ENCODE results near the gene DNAI1. TPM values are rescaled to one million over a fixed set of nuclear protein-coding genes. Genes with fewer than 3 reads are reported as not detected.
"Not testable (repeated sequence)": the region's sequence is repeated elsewhere in the genome, so short reads cannot be mapped to it uniquely, and the experiment has no call there.

Gene DNAI1
- total RNA-seq, 2 experiments from 2014 or later, result 0.34 TPM; not detected in 1

DNA sequence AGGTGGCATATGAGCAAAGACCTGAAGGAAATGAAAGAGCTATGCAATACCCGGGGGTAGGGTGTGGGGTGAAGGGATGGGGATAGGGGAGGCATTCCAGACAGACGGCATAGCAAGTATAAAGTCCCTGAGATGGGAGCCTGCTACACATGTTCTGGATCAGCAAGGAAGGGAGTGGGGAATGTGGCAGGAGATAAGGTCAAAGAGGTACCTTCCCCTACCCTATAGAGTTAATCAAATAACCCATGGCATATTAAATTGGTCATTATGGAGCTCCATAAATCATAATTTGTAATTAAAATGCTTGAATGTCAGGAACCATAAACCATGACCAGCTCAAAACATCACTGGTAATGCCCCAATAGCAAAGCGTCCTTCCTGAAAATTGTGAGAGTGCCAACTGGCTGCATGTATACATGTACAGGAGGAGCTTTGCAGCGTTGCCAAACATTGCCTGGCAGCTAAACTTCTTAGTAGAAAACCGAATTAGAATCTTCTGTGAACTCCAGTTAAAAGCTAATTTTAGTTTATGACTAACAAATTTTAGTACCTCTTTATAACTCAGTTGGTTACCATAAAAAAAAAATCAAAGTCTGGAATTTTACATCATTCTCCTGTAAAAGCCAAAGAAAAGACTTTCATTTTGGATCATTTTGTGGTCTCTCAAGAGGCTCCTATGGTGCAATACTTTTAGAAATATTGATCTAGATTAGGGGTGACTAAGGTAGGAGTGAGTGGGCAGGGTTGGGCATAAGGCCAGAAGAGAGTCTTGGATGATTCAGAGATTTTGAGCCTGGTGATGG, 4.7 kb downstream of the DNAI1 start:
- Mint-ChIP-seq H3K27ac (no peak overlapping the region), H3K36me3 (ENCODE audit: low read depth) (no peaks in the 10 kb centered on the region), H3K4me3 (no peak overlapping the region), H3K4me1 (peaks cover 18% of the 10 kb centered on the region), H3K9me3 (ENCODE audit: low read depth) (no peaks in the 10 kb centered on the region), H3K27me3 (peaks cover 9% of the 10 kb centered on the region)
- POLR2A ChIA-PET, result interaction anchor here (0.5 to 0.7 kb wide), 3 partner anchors 81 to 645 kb away, joined by 3 read pairs; no protein-coding TSS in a partner anchor
- DNase-seq (peak; percentile 86), ATAC-seq (peak; percentile 85)
- intact Hi-C loops (cut with DNase I, micrococcal nuclease), result no loop called here
- CTCF ChIA-PET, result interaction anchor here (0.6 to 1.8 kb wide), 7 partner anchors 9 to 236 kb away, joined by 3 to 6 read pairs (median 3); no protein-coding TSS in a partner anchor

DNA sequence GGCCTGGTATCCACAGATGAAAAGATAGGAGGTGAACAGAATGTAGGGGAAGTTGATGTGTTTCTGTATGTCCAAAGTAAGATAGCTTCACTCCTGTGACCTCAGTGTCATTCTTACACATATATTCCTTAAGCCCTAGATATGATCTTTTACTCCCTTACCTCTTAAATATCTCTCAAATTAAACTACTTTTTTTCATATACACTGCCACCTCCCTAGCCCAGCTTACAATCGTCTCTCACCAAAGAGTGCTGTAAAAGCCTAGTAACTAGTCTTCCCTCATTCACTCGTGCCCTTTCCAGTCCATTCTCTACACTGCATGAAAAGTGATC, 5.3 kb downstream of the DNAI1 start:
- intact Hi-C loops (cut with DNase I, micrococcal nuclease), result no loop called here
- ChIA-PET CTCF (interaction anchor here (0.6 to 1.8 kb wide), 6 partner anchors 9 to 431 kb away, joined by 3 to 6 read pairs (median 3); no protein-coding TSS in a partner anchor), POLR2A (no interaction called here)
- DNase-seq, result no peak
- Mint-ChIP-seq H3K9me3 (ENCODE audit: low read depth) (no peaks in the 10 kb centered on the region), H3K4me1 (peaks cover 15% of the 10 kb centered on the region), H3K4me3 (no peak overlapping the region), H3K27ac (no peak overlapping the region), H3K36me3 (ENCODE audit: low read depth) (no peaks in the 10 kb centered on the region), H3K27me3 (peaks cover 9% of the 10 kb centered on the region)
- ATAC-seq, result no peak

DNA sequence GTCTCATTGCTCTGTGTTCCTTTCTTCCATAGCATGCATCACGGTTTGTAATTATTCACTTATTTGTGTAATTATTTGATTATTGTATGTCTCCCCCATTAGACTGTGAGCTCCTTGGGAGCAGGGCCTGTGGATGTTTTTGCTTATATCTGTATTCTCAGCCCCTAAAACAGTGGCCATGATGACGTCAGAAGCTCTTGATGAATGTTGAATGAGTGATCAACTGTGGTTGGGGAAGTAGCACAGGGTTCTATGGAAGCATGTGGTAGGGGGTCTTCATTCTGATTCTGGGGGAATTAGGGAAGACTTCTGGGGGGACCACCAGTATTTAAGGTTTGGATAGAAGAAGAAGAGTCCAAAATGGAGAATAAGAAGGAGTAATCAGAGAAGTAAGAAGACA, 6.0 kb downstream of the DNAI1 start:
- intact Hi-C loops (cut with DNase I, micrococcal nuclease), result no loop called here
- ATAC-seq (no peak), DNase-seq (no peak)
- H3K4me1 Mint-ChIP-seq, result peaks cover 12% of the 10 kb centered on the region
- ChIA-PET POLR2A (no interaction called here), CTCF (interaction anchor here (0.6 to 0.7 kb wide), 2 partner anchors 204 to 432 kb away, joined by 3 read pairs; no protein-coding TSS in a partner anchor)
- H3K27me3 Mint-ChIP-seq, result peaks cover 6% of the 10 kb centered on the region
- no peaks in the 10 kb centered on the region for H3K9me3 Mint-ChIP-seq (ENCODE audit: low read depth)
- no peaks in the 10 kb centered on the region for H3K36me3 Mint-ChIP-seq (ENCODE audit: low read depth)
- H3K27ac Mint-ChIP-seq, result no peak overlapping the region
- H3K4me3 Mint-ChIP-seq, result no peak overlapping the region

DNA sequence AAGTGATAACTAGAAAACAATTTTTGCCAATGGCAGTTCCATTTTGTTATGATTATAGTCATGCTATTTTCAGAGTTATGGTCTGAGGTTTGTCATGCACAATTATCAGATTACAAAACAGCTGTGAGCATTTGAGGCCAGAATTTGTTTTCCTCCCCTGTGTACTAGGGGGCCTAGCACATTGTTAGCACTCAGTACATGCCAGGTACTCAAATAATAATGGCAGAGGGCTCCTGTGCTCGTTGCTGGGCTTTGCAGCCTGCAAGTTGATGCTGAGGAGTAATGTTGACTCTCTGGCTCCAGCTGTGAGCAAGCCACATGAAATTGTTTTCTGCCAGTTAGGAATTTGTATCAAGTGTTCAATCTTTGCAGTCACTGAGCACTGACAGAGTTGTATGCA, 6.9 kb downstream of the DNAI1 start:
- ATAC-seq (no peak), DNase-seq (no peak)
- no peaks in the 10 kb centered on the region for H3K9me3 Mint-ChIP-seq (ENCODE audit: low read depth)
- ChIA-PET CTCF (interaction anchor here (1.2 to 1.6 kb wide), 2 partner anchors 30 to 62 kb away, joined by 3 read pairs; no protein-coding TSS in a partner anchor), POLR2A (no interaction called here)
- intact Hi-C loops (cut with DNase I, micrococcal nuclease), result no loop called here
- peaks cover 3% of the 10 kb centered on the region for H3K27me3 Mint-ChIP-seq
- peaks cover 7% of the 10 kb centered on the region for H3K4me1 Mint-ChIP-seq
- H3K27ac Mint-ChIP-seq, result no peak overlapping the region
- H3K36me3 Mint-ChIP-seq (ENCODE audit: low read depth), result no peaks in the 10 kb centered on the region
- no peak overlapping the region for H3K4me3 Mint-ChIP-seq

DNA sequence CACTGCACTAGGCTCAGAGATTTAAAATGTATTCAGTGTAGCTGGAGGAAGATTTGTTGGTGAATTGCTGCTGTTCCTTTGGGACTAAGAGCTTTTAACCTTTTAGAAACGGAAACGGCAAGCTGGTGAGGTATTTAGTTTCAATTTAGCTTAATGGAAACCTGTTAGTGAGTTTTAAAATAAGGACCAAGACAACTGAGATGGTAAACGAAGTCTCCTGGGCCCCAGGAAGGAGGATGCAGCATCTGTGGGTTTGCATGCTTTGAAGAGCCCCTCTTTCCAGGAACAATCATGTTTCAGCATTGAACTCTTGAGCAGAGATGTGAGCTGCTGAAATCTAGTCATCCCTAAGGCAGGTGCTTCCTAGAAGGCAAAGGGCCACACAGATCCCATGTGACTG, 16.5 kb downstream of the DNAI1 start:
- intact Hi-C loops (cut with DNase I, micrococcal nuclease), result no loop called here
- ChIA-PET POLR2A (no interaction called here), CTCF (no interaction called here)
- Mint-ChIP-seq H3K9me3 (ENCODE audit: low read depth) (no peaks in the 10 kb centered on the region), H3K36me3 (ENCODE audit: low read depth) (no peaks in the 10 kb centered on the region), H3K4me3 (no peak overlapping the region), H3K27ac (no peak overlapping the region), H3K4me1 (no peaks in the 10 kb centered on the region), H3K27me3 (peaks cover 10% of the 10 kb centered on the region)
- DNase-seq, result no peak
- ATAC-seq, result no peak

DNA sequence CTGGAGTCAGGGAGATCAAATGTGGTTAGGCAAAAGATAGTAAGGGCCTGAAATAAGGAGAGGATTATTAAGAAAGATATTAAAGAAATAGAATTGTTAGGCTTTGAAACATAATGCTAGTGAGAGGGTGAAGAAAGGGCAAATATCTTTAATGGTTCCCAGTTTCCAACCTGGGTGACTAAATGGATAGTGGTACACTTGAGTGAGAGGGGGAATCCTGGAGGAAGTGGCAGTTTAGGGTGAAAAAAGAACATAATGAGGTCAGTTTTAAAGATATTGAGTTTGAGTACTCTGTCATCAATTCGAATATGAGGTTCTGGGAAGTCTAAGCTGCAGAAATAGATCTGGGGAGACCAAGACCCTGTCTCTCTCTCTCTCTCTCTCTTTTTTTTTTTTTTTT, 18.9 kb downstream of the DNAI1 start:
- H3K36me3 Mint-ChIP-seq (ENCODE audit: low read depth), result no peaks in the 10 kb centered on the region
- H3K9me3 Mint-ChIP-seq (ENCODE audit: low read depth), result no peaks in the 10 kb centered on the region
- CTCF ChIA-PET, result interaction anchor here (1.0 to 1.6 kb wide), 2 partner anchors 22 to 24 kb away, joined by 3 read pairs; no protein-coding TSS in a partner anchor
- no peaks in the 10 kb centered on the region for H3K4me1 Mint-ChIP-seq
- no peak for DNase-seq
- peaks cover 12% of the 10 kb centered on the region for H3K27me3 Mint-ChIP-seq
- intact Hi-C loops (cut with DNase I, micrococcal nuclease), result no loop called here
- no peak overlapping the region for H3K4me3 Mint-ChIP-seq
- no peak overlapping the region for H3K27ac Mint-ChIP-seq
- no peak for ATAC-seq
- POLR2A ChIA-PET, result no interaction called here

DNA sequence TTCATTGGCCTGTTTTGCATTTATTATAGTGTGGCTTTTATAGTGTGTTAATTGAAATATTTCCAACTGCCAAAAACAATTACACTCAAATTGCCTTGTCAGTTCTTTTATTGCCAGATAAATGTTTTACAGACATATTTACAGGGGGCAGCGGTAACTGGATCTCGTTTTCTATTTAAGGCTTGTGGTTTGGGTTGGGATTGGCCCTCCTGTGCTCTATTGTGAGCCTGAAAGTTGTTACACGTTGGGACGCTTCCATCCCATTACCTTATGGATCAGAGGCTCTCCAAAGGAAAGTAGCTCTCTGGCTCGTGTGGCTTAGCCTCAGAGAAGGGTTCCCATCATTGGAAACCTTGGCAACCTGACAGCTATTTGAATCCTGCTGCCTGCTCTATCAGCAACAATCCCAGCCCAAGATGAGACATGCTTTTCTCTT, 20.8 kb downstream of the DNAI1 start:
- H3K9me3 Mint-ChIP-seq (ENCODE audit: low read depth), result no peaks in the 10 kb centered on the region
- H3K4me1 Mint-ChIP-seq, result no peaks in the 10 kb centered on the region
- ChIA-PET POLR2A (interaction anchor here (0.6 kb wide), 1 partner anchor 1150 kb away, joined by 3 read pairs; no protein-coding TSS in a partner anchor), CTCF (interaction anchor here (0.7 kb wide), 1 partner anchor 30 kb away, joined by 3 read pairs; no protein-coding TSS in a partner anchor)
- DNase-seq, result no peak
- intact Hi-C loops (cut with DNase I, micrococcal nuclease), result no loop called here
- no peak for ATAC-seq
- H3K36me3 Mint-ChIP-seq (ENCODE audit: low read depth), result no peaks in the 10 kb centered on the region
- H3K27me3 Mint-ChIP-seq, result peaks cover 12% of the 10 kb centered on the region
- H3K4me3 Mint-ChIP-seq, result no peak overlapping the region
- H3K27ac Mint-ChIP-seq, result no peak overlapping the region

DNA sequence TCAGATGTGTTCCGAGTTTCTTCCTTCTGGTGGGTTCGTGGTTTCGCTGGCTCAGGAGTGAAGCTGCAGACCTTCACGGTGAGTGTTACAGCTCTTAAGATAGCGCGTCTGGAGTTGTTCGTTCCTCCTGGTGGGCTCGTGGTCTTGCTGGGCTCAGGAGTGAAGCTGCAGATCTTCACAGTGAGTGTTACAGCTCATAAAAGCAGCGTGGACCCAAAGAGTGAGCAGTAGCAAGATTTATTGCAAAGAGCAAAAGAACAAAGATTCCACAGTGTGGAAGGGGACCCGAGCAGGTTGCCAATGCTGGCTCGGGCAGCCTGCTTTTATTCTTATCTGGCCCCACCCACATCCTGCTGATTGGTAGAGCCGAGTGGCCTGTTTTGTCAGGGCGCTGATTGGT, 23.0 kb downstream of the DNAI1 start:
- ATAC-seq; DNase-seq; H3K4me3 Mint-ChIP-seq; CTCF ChIA-PET; H3K4me1 Mint-ChIP-seq; H3K27ac Mint-ChIP-seq; intact Hi-C loops (cut with DNase I, micrococcal nuclease); H3K36me3 Mint-ChIP-seq (ENCODE audit: low read depth); H3K9me3 Mint-ChIP-seq (ENCODE audit: low read depth): not testable (repeated sequence)
- POLR2A ChIA-PET, result interaction anchor here (0.6 kb wide), 1 partner anchor 1209 kb away, joined by 4 read pairs; no protein-coding TSS in a partner anchor
- H3K27me3 Mint-ChIP-seq, result peaks cover 11% of the 10 kb centered on the region

DNA sequence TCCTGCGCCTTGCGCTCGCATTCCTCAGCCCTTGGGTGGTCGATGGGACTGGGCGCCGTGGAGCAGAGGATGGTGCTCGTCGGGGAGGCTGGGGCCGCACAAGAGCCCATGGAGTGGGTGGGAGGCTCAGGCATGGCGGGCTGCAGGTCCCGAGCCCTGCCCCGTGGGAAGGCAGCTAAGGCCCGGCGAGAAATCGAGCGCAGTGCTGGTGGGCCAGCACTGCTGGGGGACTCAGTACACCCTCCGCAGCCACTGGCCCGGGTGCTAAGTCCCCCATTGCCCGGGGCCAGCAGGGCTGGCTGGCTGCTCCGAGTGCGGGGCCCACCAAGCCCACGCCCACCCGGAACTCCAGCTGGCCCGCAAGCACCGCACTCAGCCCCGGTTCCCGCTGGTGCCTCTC, 24.1 kb downstream of the DNAI1 start:
- CTCF ChIA-PET; H3K4me1 Mint-ChIP-seq; intact Hi-C loops (cut with DNase I, micrococcal nuclease); H3K27ac Mint-ChIP-seq; H3K36me3 Mint-ChIP-seq (ENCODE audit: low read depth); H3K9me3 Mint-ChIP-seq (ENCODE audit: low read depth); H3K27me3 Mint-ChIP-seq; DNase-seq; H3K4me3 Mint-ChIP-seq; ATAC-seq; POLR2A ChIA-PET: not testable (repeated sequence)

DNA sequence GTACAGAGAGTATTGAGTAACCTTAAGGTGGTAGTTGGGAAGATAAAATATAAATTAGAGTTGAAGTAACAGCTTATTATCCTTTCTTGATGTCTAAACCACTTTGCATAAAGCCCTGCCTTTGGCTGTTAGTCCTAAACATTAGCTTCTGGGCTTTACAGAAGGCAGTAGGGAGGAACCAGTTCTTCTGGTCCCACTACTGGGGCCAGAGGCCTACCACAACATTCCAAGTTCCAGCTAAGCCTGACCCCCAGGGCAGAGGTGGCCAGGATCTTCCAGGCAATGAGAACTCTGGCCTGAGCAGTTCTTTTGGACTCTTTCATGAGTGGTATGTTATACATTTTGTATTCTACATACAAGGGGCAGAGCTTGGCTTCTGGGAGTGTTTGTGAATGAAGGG, 26.1 kb downstream of the DNAI1 start:
- ATAC-seq (no peak), DNase-seq (no peak)
- ChIA-PET CTCF (interaction anchor here (0.6 to 1.5 kb wide), 3 partner anchors 8 to 154 kb away, joined by 3 to 4 read pairs (median 3); no protein-coding TSS in a partner anchor), POLR2A (no interaction called here)
- intact Hi-C loops (cut with DNase I, micrococcal nuclease), result no loop called here
- Mint-ChIP-seq H3K4me3 (no peak overlapping the region), H3K27ac (no peak overlapping the region), H3K9me3 (ENCODE audit: low read depth) (no peaks in the 10 kb centered on the region), H3K27me3 (peaks cover 16% of the 10 kb centered on the region), H3K36me3 (ENCODE audit: low read depth) (no peaks in the 10 kb centered on the region), H3K4me1 (no peaks in the 10 kb centered on the region)

DNA sequence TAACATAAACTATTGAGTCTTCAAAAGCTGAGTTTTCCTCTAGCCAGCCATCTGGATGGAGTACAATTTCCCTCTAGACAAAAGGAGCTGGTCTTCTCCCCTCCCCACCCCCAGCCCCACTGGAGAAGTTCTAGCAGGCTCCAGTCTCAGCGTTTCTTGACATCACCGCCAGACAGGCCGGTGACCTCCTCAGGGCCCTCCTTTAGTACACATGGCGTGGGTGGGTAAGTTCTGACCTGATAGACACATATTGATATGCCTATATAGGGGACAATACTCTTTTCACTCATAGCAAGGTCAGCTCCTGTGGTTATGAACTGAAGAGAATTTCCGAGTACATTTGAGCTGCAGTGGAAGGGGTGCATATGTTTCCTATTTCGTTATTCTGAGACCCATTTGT, 27.2 kb downstream of the DNAI1 start:
- Mint-ChIP-seq H3K36me3 (ENCODE audit: low read depth) (no peaks in the 10 kb centered on the region), H3K4me1 (no peaks in the 10 kb centered on the region), H3K4me3 (no peak overlapping the region), H3K27ac (no peak overlapping the region), H3K27me3 (peaks cover 18% of the 10 kb centered on the region), H3K9me3 (ENCODE audit: low read depth) (no peaks in the 10 kb centered on the region)
- ChIA-PET CTCF (no interaction called here), POLR2A (no interaction called here)
- DNase-seq, result no peak
- ATAC-seq, result no peak
- intact Hi-C loops (cut with DNase I, micrococcal nuclease), result no loop called here

DNA sequence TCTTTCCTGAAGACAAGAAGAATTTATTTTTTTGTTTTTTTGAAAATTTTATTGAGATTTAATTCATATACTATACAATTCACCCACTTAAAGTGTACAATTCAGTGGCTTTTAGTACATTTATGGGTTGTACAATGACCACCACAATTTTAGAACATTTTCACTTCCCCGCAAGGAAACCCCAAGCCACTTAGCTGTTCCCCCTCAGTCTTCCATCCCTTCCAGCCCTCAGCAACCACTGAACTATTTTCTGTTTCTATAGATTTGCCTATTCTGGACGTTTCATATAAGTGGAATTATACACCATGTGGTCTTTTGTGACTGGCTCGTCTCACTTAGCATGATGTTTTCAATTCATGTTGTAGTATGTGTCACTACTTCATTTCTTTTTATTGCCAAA, 28.0 kb downstream of the DNAI1 start:
- Mint-ChIP-seq H3K4me1 (no peaks in the 10 kb centered on the region), H3K36me3 (ENCODE audit: low read depth) (no peaks in the 10 kb centered on the region), H3K4me3 (no peak overlapping the region), H3K27ac (no peak overlapping the region), H3K27me3 (peaks cover 20% of the 10 kb centered on the region), H3K9me3 (ENCODE audit: low read depth) (no peaks in the 10 kb centered on the region)
- ATAC-seq (no peak), DNase-seq (no peak)
- ChIA-PET POLR2A (no interaction called here), CTCF (no interaction called here)
- intact Hi-C loops (cut with DNase I, micrococcal nuclease), result no loop called here
